Lower lobe of right lung (tissue), 2 donors: ENCODE results near the gene MATN3. TPM values are rescaled to one million over a fixed set of nuclear protein-coding genes. Genes with fewer than 3 reads are reported as not detected.

Experiments
- ATAC-seq, 2 donors: fragments of 200-7000 bp; cut with Tn5 transposase; one replicate each; pipeline ENCODE4 v1.9.1; 2020 to 2022; ENCODE audit warnings: mild to moderate bottlenecking in 2 of 2, moderate library complexity in 2 of 2
- DNase-seq: peaks from one replicate; pipeline ENCODE4 v3.0.0-alpha.2; 2020
- H3K27ac ChIP-seq: fragments of 200-600 bp; one replicate; pipeline ENCODE4 v1.8.0; 2022
- H3K27me3 ChIP-seq: fragments of 200-600 bp; one replicate; pipeline ENCODE4 v1.8.0; 2022; ENCODE audit warnings: low read depth
- H3K36me3 ChIP-seq: fragments of 200-600 bp; one replicate; pipeline ENCODE4 v1.8.0; 2022; ENCODE audit warnings: mild to moderate bottlenecking
- H3K4me1 ChIP-seq: fragments of 200-600 bp; one replicate; pipeline ENCODE4 v1.8.0; 2022
- H3K4me3 ChIP-seq: fragments of 200-600 bp; one replicate; pipeline ENCODE4 v1.8.0; 2022; ENCODE audit warnings: mild to moderate bottlenecking
- H3K9me3 ChIP-seq: fragments of 200-600 bp; one replicate; pipeline ENCODE4 v1.8.0; 2022
- CTCF ChIP-seq: fragments of 200-600 bp; IDR thresholded peaks from one replicate; pipeline ENCODE4 v1.8.0; 2022; ENCODE audit warnings: antibody characterized with exemption, mild to moderate bottlenecking
- intact Hi-C: fragments of 100-400 bp; cut with DNase I; formaldehyde crosslinking; loops from one replicate; pipeline ENCODE4 v1.11.0; 2022
- total RNA-seq: library from RNA; stranded (reverse); fragmentation: NEBNext Ultra II Directional; extraction: Animal tissue kit (Norgen Biotek cat#: 25700); gene quantifications from one replicate; pipeline ENCODE4 v1.2.1, GENCODE V29; 2021
- donor health status: DM: no; HTN: yes; CAD: no; lungs with severe emphysema.

MATN3 gene
- total RNA-seq, 1 donor from 2014 or later = 8.1 TPM

DNA sequence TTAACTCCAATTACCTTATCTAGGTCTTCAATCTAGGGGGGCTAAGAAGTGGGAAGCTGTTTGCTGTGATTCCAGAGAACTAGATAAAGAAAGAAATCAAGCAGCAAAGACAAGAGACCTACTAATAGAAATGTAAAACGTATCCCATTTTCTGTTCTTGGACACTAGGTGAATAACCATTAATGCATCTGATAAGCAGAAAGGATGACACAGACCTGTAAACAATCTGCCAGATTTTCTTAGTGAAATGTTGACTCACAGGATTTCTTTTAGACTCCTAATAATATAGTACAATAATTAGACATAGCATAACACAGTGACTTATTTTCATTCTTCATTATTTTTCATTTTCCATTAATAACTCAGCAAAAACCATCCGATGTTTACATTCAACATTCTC, 23.9 kb downstream of the MATN3 start:
- no peak for TF ChIP-seq CTCF
- DNase-seq = no peak
- H3K4me3 ChIP-seq = peak overlapping the region; percentile 83
- ATAC-seq = no peak
- intact Hi-C loops = no loop called here
- peaks cover 19% of the 10 kb centered on the region for H3K4me1 ChIP-seq
- no peak overlapping the region for H3K27ac ChIP-seq
- H3K27me3 ChIP-seq = no peaks in the 10 kb centered on the region
- H3K36me3 ChIP-seq = no peaks in the 10 kb centered on the region
- H3K9me3 ChIP-seq = no peaks in the 10 kb centered on the region

GRCh38 chr2:19987936-19988335, 24.5 kb downstream of the MATN3 start:
- H3K27ac ChIP-seq = no peak overlapping the region
- H3K4me3 ChIP-seq = no peak overlapping the region
- TF ChIP-seq CTCF = no peak
- ATAC-seq (no peak), DNase-seq (no peak)
- no peaks in the 10 kb centered on the region for H3K36me3 ChIP-seq
- no peaks in the 10 kb centered on the region for H3K9me3 ChIP-seq
- peaks cover 19% of the 10 kb centered on the region for H3K4me1 ChIP-seq
- H3K27me3 ChIP-seq = no peaks in the 10 kb centered on the region
- intact Hi-C loops = no loop called here

GRCh38 chr2:19982268-19982667, 30.2 kb downstream of the MATN3 start:
- intact Hi-C loops = no loop called here
- ATAC-seq = no peak
- Histone ChIP-seq H3K9me3 (no peaks in the 10 kb centered on the region), H3K4me3 (no peak overlapping the region), H3K36me3 (peaks cover 6% of the 10 kb centered on the region), H3K4me1 (no peaks in the 10 kb centered on the region), H3K27me3 (no peaks in the 10 kb centered on the region), H3K27ac (no peak overlapping the region)
- no peak for DNase-seq
- no peak for TF ChIP-seq CTCF

- intact Hi-C loops = no loop called here
- ATAC-seq = no peak
Measured at GRCh38 chr2:19979932-19980331, 32.5 kb downstream of the MATN3 start.

DNA sequence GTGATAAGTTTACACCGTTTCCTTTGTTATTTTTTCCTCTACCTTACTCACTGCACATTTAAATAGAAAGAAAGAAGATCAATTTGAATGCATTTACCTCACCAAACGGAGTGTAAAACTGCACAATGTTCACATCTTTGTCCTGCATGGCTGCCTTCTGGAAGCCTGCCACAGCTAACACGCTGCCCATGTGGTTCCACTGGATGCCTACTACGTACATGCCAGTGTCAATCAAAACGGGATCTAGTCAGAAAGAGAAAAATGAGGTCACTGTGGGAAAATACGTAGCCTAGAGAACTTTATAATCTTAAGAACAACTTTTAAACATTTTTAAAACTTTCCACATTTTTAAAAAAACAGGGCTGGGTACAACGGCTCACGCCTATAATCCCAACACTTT, 39.0 kb downstream of the MATN3 start:
- TF ChIP-seq CTCF = no peak
- H3K4me1 ChIP-seq = no peaks in the 10 kb centered on the region
- H3K27ac ChIP-seq = no peak overlapping the region
- no peak overlapping the region for H3K4me3 ChIP-seq
- H3K27me3 ChIP-seq = no peaks in the 10 kb centered on the region
- intact Hi-C loops = no loop called here
- H3K36me3 ChIP-seq = peaks cover 31% of the 10 kb centered on the region
- no peaks in the 10 kb centered on the region for H3K9me3 ChIP-seq
- no peak for DNase-seq
- ATAC-seq = no peak

More at GRCh38 chr2:19979932-19980331, 32.5 kb downstream of the MATN3 start:
- Histone ChIP-seq H3K4me1 (no peaks in the 10 kb centered on the region), H3K4me3 (no peak overlapping the region), H3K36me3 (peaks cover 24% of the 10 kb centered on the region), H3K27me3 (no peaks in the 10 kb centered on the region), H3K9me3 (no peaks in the 10 kb centered on the region), H3K27ac (no peak overlapping the region)
- DNase-seq = no peak
- no peak for TF ChIP-seq CTCF

- Histone ChIP-seq H3K27me3 (no peaks in the 10 kb centered on the region), H3K4me3 (no peak overlapping the region), H3K4me1 (no peaks in the 10 kb centered on the region), H3K36me3 (peaks cover 21% of the 10 kb centered on the region), H3K9me3 (no peaks in the 10 kb centered on the region), H3K27ac (no peak overlapping the region)
- intact Hi-C loops = no loop called here
- no peak for TF ChIP-seq CTCF
- DNase-seq (no peak), ATAC-seq (no peak)
Measured at GRCh38 chr2:19971691-19972090, 40.8 kb downstream of the MATN3 start.
